Pericardium fibroblast (primary cell): ENCODE measurements around the gene C16orf46. TPM values are rescaled to one million over a fixed set of nuclear protein-coding genes. Genes with fewer than 3 reads are reported as not detected.

Experiments
- total RNA-seq: library from RNA; depleted of rRNA; stranded (reverse); fragments of >200 nt; gene quantifications from 2 replicates; pipeline ENCODE4 v1.2.3, GENCODE V29; 2015

The C16orf46 gene, protein sequence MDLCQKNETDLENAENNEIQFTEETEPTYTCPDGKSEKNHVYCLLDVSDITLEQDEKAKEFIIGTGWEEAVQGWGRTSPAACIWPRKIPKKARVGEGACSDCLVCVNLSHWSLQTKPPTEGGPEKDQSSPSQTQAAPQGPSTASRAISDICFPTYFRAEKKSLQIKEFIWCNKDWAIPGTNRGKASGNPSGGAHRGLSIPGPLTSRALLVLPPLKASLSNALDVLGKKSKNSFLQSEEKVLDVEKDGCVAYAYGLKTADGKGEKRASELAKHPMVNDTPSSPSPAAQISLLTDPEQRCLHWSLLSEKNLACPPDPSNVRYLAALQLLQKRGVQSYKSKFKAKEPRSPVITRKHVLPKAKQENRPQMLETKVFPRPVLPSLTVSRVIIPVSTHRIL
- total RNA-seq: 0.12 TPM in 1 of 2 replicates, not detected in the other

DNA sequence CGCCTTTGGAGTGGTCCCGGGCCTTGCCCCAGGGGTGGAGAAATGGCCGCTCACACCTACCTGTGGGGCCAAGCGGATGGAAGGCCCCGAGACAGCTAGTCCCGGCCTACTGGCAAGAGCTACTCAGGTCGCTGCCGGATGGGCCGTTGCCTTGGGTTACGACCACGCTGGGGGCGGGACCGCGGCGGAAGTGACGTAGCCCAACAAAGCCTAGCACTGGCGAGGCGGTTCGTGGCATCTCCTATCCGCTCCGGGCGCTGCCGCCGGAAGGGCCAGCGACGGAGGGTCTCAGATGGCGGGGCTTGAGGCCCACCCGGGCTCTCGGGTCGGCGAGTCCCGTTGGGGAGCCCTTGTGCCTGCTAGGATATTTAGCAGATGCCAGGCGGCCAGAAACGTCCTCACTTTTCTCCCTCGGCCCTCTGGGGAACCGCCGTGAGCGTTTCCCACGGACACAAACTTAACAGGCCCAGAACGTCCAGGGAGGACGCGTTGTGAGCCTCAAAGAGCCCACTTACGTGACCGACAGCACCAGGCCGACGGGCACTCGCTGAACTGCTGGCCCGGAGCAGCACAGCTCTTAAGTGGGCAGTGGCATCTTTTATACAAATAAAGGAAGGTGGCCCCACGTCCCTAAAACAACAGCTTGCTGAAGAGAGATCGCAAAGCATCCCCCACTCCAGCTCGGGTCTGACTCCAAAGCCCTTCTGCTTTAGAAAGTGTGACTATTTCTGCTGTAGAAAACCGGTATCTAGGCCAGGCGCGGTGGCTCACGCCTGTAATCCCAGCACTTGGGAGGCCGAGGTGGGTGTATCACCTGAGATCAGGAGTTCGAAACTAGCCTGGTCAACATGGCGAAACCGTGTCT lies at the start of gene C16orf46:
C16orf46 (minus strand) TSS at position 163 of the 865 bp plus-strand sequence. CDS start 13,283 bp downstream, outside the sequence.

DNA sequence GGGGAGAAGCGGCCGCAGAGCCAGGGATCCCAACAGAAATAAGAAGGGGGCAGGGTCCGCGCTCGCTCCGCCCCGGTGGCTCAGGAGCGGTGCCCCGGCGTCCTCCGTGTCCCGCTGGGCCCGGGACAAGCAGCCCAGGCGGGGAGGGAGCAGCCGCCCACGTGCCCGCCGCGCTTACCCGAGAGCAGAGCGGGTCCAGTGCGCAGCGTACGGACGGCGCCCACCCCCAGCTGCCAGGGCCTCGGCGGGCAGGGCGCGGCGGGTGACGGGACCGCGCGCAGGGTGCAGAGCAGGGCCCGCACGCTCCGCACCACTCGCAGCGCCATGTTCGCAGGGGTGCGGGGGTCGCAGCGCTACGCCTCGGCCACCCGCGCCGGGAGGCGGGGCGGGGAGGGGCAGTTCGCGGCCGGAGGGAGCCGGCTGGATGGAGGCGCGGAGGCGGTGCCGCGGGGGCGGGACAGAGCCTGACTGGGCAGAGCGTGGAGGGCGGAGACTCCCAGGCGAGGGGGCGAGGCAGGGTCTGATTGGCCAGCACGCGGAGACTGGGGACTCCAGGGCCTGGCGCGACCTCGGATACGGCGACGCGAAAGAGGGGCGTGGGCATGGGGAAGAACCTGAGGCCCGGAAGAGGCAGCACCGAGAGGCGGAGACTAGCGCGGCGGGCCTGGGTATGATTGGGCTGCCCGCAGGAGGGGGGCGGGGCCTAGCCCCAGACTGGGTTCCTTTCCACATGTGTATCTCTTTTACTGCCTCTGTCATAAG lies 19.1 kb upstream of the C16orf46 start, which contains the start of gene GCSH:
GCSH (minus strand) TSS at position 443 of the 762 bp plus-strand sequence; CDS start at position 326, 117 bp downstream.

DNA sequence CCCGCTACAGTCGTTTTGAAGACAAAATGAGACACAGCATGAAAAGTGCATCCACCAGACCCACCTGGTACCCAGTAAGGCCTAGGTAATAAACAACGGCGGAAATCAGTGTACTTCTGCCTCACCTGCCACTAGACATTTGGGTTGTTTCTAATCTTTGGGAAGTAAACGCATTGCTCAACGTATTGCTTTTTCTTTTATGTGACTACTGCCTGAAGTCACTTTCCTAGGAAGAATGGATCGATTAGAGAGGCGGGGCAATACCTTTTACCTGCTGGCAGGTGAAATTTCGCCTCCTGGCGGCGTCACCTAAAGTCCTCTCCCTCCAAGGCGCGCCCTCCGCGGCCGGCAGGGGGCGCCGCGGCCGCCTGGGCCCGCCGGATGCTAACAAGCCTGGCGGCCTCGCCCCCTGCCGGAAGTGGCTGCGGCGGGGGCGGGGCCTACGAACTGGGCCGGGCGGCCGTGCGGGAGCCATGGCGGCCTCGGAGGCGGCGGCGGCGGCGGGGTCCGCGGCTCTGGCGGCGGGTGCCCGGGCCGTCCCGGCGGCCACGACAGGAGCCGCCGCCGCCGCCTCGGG lies 41.6 kb downstream of the C16orf46 start, which contains the start of gene ATMIN:
ATMIN (plus strand) TSS at position 445 of the 577 bp plus-strand sequence; CDS start at position 474, 29 bp downstream.

Other genes with a start within 250 kb of the C16orf46 start
- gene CMC2, start 70.4 kb downstream of the C16orf46 start, total RNA-seq: 21.6 and 47.0 TPM in 2 replicates
- gene CENPN, start 70.0 kb downstream of the C16orf46 start, total RNA-seq: 6.0 and 19.3 TPM in 2 replicates
- 29.2 and 35.0 TPM in 2 replicates for gene ATMIN, start 41.4 kb downstream of the C16orf46 start, total RNA-seq
- 27.8 and 31.2 TPM in 2 replicates for gene GCSH, start 19.2 kb upstream of the C16orf46 start, total RNA-seq
- not detected in 2 replicates for gene BCO1, start 161.5 kb upstream of the C16orf46 start, total RNA-seq
- gene GAN, start 237.7 kb upstream of the C16orf46 start, total RNA-seq: 2.9 and 4.1 TPM in 2 replicates